GM12892 (cell line): ENCODE data around the gene WNT7B.

ENCODE experiments used
- POLR2A ChIP-seq: IDR thresholded peaks from 2 replicates; pipeline ENCODE4 v1.6.1; 2011; ENCODE audit warnings: low read depth, low read length, control low read depth
- POLR2AphosphoS5 ChIP-seq: IDR thresholded peaks from 2 replicates; pipeline ENCODE4 v1.6.1; 2011; ENCODE audit warnings: low read depth, low read length, control low read depth
- TAF1 ChIP-seq: IDR thresholded peaks from 2 replicates; pipeline ENCODE4 v1.6.1; 2011; ENCODE audit warnings: low read depth, mild to moderate bottlenecking, control low read depth, low read length, borderline replicate concordance

DNA sequence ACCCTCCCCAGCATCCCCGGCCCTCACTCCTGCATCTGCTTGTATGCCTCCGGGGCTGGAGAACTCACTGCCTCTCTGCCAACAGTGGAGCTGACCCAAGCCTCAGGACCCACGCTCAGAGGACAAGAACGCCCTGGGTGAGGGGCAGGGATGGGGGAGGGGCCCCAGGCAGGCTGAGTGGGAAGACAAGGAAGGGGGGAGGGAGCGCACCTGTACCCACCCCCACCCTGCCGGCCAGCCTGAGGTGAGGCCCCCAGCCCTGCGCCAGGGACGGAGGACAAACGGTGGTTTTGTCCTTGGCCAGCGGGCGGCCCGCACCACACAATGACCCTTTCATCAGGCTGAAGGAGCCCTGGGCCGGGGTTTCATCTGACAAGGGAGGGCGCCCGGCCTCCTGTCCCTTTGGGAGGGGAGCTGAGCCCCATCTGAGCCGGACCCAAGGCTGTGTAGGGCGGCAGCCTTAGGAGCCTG is 10.0 kb downstream of the WNT7B start:
- TF ChIP-seq POLR2A (no peak), TAF1 (no peak), POLR2AphosphoS5 (no peak)
